Prostate gland (tissue), 2 donors: ENCODE data around the gene CAB39L. TPM values are rescaled to one million over a fixed set of nuclear protein-coding genes. Genes with fewer than 3 reads are reported as not detected.

Experiments used
- DNase-seq: peaks from one replicate; pipeline ENCODE4 v3.0.0-alpha.2; 2019; ENCODE audit warnings: low spot score
- H3K27ac ChIP-seq, 2 donors: fragments of 200-600 bp; sonication (generic); 2 replicates each; pipeline ENCODE4 v1.5.1; 2017 to 2019
- H3K27me3 ChIP-seq: fragments of 200-600 bp; sonication (generic); replicated peaks from 2 replicates; pipeline ENCODE4 v1.5.1; 2019; ENCODE audit not compliant: insufficient read depth
- H3K36me3 ChIP-seq, 2 donors: fragments of 200-600 bp; sonication (generic); 1 replicate in 1 of 2; 2 replicates in 1 of 2; pipeline versions ENCODE4 v1.5.1 to v1.8.1; 2017 to 2019
- H3K4me1 ChIP-seq: fragments of 200-600 bp; sonication (generic); replicated peaks from 2 replicates; pipeline ENCODE4 v1.5.1; 2019
- H3K4me3 ChIP-seq, 2 donors: fragments of 200-600 bp; sonication (generic); 2 replicates each; pipeline ENCODE4 v1.5.1; 2017 to 2019
- H3K9me3 ChIP-seq: fragments of 200-600 bp; sonication (generic); 2 replicates; pipeline ENCODE4 v1.5.1; 2017
- CTCF ChIP-seq, 4 experiments: fragments of 200-600 bp in 2 of 4; fragments of 450-650 bp in 2 of 4; sonication (generic) in 2 of 4; IDR thresholded peaks; 1 replicate in 3 of 4; 2 replicates in 1 of 4; pipeline ENCODE4 v1.5.1; 2016 to 2019; ENCODE audit warnings: antibody characterized with exemption in 4 of 4, mild to moderate bottlenecking in 2 of 4, moderate library complexity in 2 of 4
- POLR2A ChIP-seq: fragments of 450-650 bp; IDR thresholded peaks from one replicate; pipeline ENCODE4 v1.6.1; 2016; ENCODE audit warnings: antibody characterized with exemption, mild to moderate bottlenecking
- POLR2AphosphoS5 ChIP-seq: sonication (generic); formaldehyde crosslinking; IDR thresholded peaks from one replicate; pipeline ENCODE4 v1.6.1; 2017; ENCODE audit warnings: antibody characterized with exemption
- WGBS: methylation state at CpG from one replicate; pipeline ENCODE4 v1.1.5; 2018; 5-methylcytosine and 5-hydroxymethylcytosine counted together
- intact Hi-C: fragments of 100-400 bp; cut with DNase I; formaldehyde crosslinking; loops from one replicate; pipeline ENCODE4 v1.14.2; 2022
- total RNA-seq, 2 donors: library from RNA; depleted of rRNA; stranded (reverse); fragments of >200 nt; gene quantifications; one replicate each; pipeline ENCODE4 v1.1.0, GENCODE V29; 2016

CAB39L gene
- 10 to 100 TPM; 43.9 to 96.5 TPM for total RNA-seq

GRCh38 chr13:49443704-49444523 lies at the start of gene CAB39L, which contains the start of gene SETDB2:
TSS of gene CAB39L (minus strand) at chr13:49444064. CDS start at chr13:49382910, 61,154 bp downstream.
TSS of gene SETDB2 (plus strand) at chr13:49444274. CDS start at chr13:49451894, 7,620 bp downstream.
- Histone ChIP-seq H3K4me1 (peaks cover 3% of the 10 kb centered on the region), H3K36me3 (no peaks in the 10 kb centered on the region), H3K27me3 (no peaks in the 10 kb centered on the region), H3K9me3 (no peaks in the 10 kb centered on the region), H3K27ac (peak within 1 kb of the TSS; percentile 93 to 94), H3K4me3 (peak within 1 kb of the TSS; percentile 69 to 79)
- WGBS: under 1% methylated on average over 52 of the region's 53 CpGs
- DNase-seq: peak; percentile 100
- intact Hi-C loops: loop anchor here (5.0 kb wide), 1 partner anchor 163 kb away; no protein-coding TSS in a partner anchor
- TF ChIP-seq CTCF (IDR thresholded peaks at IDR 0.05) (peak in 2 of 4 experiments; percentile 73 to 79), POLR2AphosphoS5 (peak; percentile 97), POLR2A (peak; percentile 91)

GRCh38 chr13:49488563-49488962 lies 44.7 kb upstream of the CAB39L start:
- intact Hi-C loops: no loop called here
- Histone ChIP-seq H3K4me1 (no peaks in the 10 kb centered on the region), H3K36me3 (no peaks in the 10 kb centered on the region), H3K4me3 (no peak overlapping the region), H3K9me3 (no peaks in the 10 kb centered on the region), H3K27ac (no peak overlapping the region), H3K27me3 (no peaks in the 10 kb centered on the region)
- TF ChIP-seq POLR2A: no peak
- TF ChIP-seq POLR2AphosphoS5: no peak
- TF ChIP-seq CTCF (IDR thresholded peaks at IDR 0.05): no peak
- WGBS: 91% methylated on average over 2 of the region's 2 CpGs
- DNase-seq: no peak

GRCh38 chr13:49481788-49482187 lies 37.9 kb upstream of the CAB39L start:
- H3K4me3 ChIP-seq: no peak overlapping the region
- no peak for DNase-seq
- WGBS: 48% methylated on average over 5 of the region's 5 CpGs
- H3K4me1 ChIP-seq: no peaks in the 10 kb centered on the region
- no peak overlapping the region for H3K27ac ChIP-seq
- intact Hi-C loops: no loop called here
- TF ChIP-seq POLR2A (no peak), POLR2AphosphoS5 (no peak), CTCF (IDR thresholded peaks at IDR 0.05) (no peak)
- H3K27me3 ChIP-seq: no peaks in the 10 kb centered on the region
- H3K9me3 ChIP-seq: no peaks in the 10 kb centered on the region
- H3K36me3 ChIP-seq: no peaks in the 10 kb centered on the region

- DNase-seq: no peak
- 65% methylated on average over 7 of the region's 7 CpGs for WGBS
- Histone ChIP-seq H3K27ac (no peak overlapping the region), H3K4me3 (no peak overlapping the region), H3K36me3 (no peaks in the 10 kb centered on the region), H3K27me3 (no peaks in the 10 kb centered on the region), H3K9me3 (no peaks in the 10 kb centered on the region), H3K4me1 (no peaks in the 10 kb centered on the region)
- intact Hi-C loops: no loop called here
- TF ChIP-seq CTCF (IDR thresholded peaks at IDR 0.05): no peak
- peak; percentile 54 for TF ChIP-seq POLR2AphosphoS5
- no peak for TF ChIP-seq POLR2A
Measured at GRCh38 chr13:49476529-49476928, 32.7 kb upstream of the CAB39L start.

- Histone ChIP-seq H3K4me1 (no peaks in the 10 kb centered on the region), H3K36me3 (no peaks in the 10 kb centered on the region), H3K27me3 (no peaks in the 10 kb centered on the region), H3K27ac (no peak overlapping the region), H3K4me3 (no peak overlapping the region), H3K9me3 (no peaks in the 10 kb centered on the region)
- DNase-seq: no peak
- intact Hi-C loops: no loop called here
- TF ChIP-seq POLR2AphosphoS5 (no peak), POLR2A (no peak), CTCF (IDR thresholded peaks at IDR 0.05) (no peak)
- 43% methylated on average over 1 of the region's 1 CpG for WGBS
Measured at GRCh38 chr13:49472186-49472585, 28.3 kb upstream of the CAB39L start.
